HepG2 (cell line): ENCODE data around the gene MYO1C. TPM values are rescaled to one million over a fixed set of nuclear protein-coding genes. Genes with fewer than 3 reads are reported as not detected.

Source experiments
- CAMTA2 ChIP-seq: sonication (generic); formaldehyde crosslinking; IDR thresholded peaks from 2 replicates; pipeline ENCODE4 v1.4.0; 2020; ENCODE audit warnings: mild to moderate bottlenecking, missing genetic modification reagents, borderline replicate concordance
- ELF3 ChIP-seq: IDR thresholded peaks from 2 replicates; pipeline ENCODE4 v1.6.1; 2016; ENCODE audit warnings: missing genetic modification reagents, missing compliant biosample characterization
- GZF1 ChIP-seq: sonication (generic); formaldehyde crosslinking; IDR thresholded peaks from 2 replicates; pipeline ENCODE4 v1.5.1; 2020; ENCODE audit warnings: mild to moderate bottlenecking, missing genetic modification reagents
- HDAC1 ChIP-seq: sonication (generic); formaldehyde crosslinking; IDR thresholded peaks from 2 replicates; pipeline ENCODE4 v1.5.1; 2020; ENCODE audit warnings: mild to moderate bottlenecking, missing genetic modification reagents
- HOXD1 ChIP-seq: sonication (generic); formaldehyde crosslinking; IDR thresholded peaks from 2 replicates; pipeline ENCODE4 v1.5.0; 2020; ENCODE audit warnings: missing genetic modification reagents
- IKZF5 ChIP-seq: IDR thresholded peaks from 2 replicates; pipeline ENCODE4 v1.6.1; 2018; ENCODE audit warnings: missing genetic modification reagents, mild to moderate bottlenecking, missing compliant biosample characterization
- RNF2 ChIP-seq: fragments of 450-650 bp; conservative IDR thresholded peaks from 2 replicates; pipeline ENCODE4 v1.6.1; 2016; ENCODE audit warnings: low read depth
- SIN3A ChIP-seq: IDR thresholded peaks from 2 replicates; pipeline ENCODE4 v1.6.1; 2011; ENCODE audit warnings: low read depth, mild to moderate bottlenecking, control low read depth, low read length, borderline replicate concordance
- SKI ChIP-seq: fragments of 450-650 bp; IDR thresholded peaks from one replicate; pipeline ENCODE4 v1.6.1; 2018; ENCODE audit warnings: mild to moderate bottlenecking; ENCODE audit not compliant: partially characterized antibody
- ZBTB20 ChIP-seq: sonication (generic); formaldehyde crosslinking; IDR thresholded peaks from 2 replicates; pipeline ENCODE4 v1.8.1; 2023; ENCODE audit warnings: missing genetic modification reagents, low read depth, mild to moderate bottlenecking, borderline replicate concordance
- ZFAT ChIP-seq: sonication (generic); formaldehyde crosslinking; conservative IDR thresholded peaks from 2 replicates; pipeline ENCODE4 v1.8.1; 2023; ENCODE audit warnings: missing genetic modification reagents, inconsistent platforms
- ZFP36L2 ChIP-seq: sonication (generic); formaldehyde crosslinking; IDR thresholded peaks from 2 replicates; pipeline ENCODE4 v1.4.0; 2020; ENCODE audit warnings: missing genetic modification reagents
- ZNF563 ChIP-seq: sonication (generic); formaldehyde crosslinking; IDR thresholded peaks from 2 replicates; pipeline ENCODE4 v1.8.0; 2022; ENCODE audit warnings: mild to moderate bottlenecking, moderate library complexity, missing genetic modification reagents
- polyA plus RNA-seq, 8 experiments: library from polyadenylated mRNA; depleted of rRNA in 3 of 8; stranded (reverse) in 7 of 8; unstranded in 1 of 8; fragments of >200 nt; fragmentation: Illumina TruSeq in 4 of 8; extraction: Trizol in 4 of 8; gene quantifications; 2 replicates each; pipeline versions ENCODE4 v1.2.1 to v1.2.3, GENCODE V29; 2011 to 2016; ENCODE audit warnings: low read depth in 4 of 8, missing spikeins in 1 of 8, mixed read lengths in 1 of 8; ENCODE audit not compliant: insufficient read depth in 1 of 8
- total RNA-seq, 5 experiments: library from RNA; depleted of rRNA; stranded (reverse); fragments of >200 nt; fragmentation: Illumina TruSeq; extraction: Trizol; gene quantifications; 2 replicates each; pipeline ENCODE4 v1.2.3, GENCODE V29; 2016; ENCODE audit warnings: low read depth in 1 of 5
- TF ChIP-seq, protein P1 (sequence below): sonication (generic); formaldehyde crosslinking; IDR thresholded peaks from 2 replicates; pipeline ENCODE4 v1.4.0; 2020; ENCODE audit warnings: mild to moderate bottlenecking, missing genetic modification reagents
- TF ChIP-seq, protein P2 (sequence below): sonication (generic); formaldehyde crosslinking; IDR thresholded peaks from 2 replicates; pipeline ENCODE4 v1.4.0; 2020; ENCODE audit warnings: missing genetic modification reagents, borderline replicate concordance
- TF ChIP-seq, protein P3 (sequence below), 2 experiments: sonication (generic) in 1 of 2; formaldehyde crosslinking in 1 of 2; IDR thresholded peaks; 2 replicates each; pipeline versions ENCODE4 v1.6.1 to v1.9.0; 2014 to 2022; ENCODE audit warnings: antibody characterized with exemption in 1 of 2, borderline replicate concordance in 1 of 2, inconsistent platforms in 1 of 2, low read depth in 1 of 2, missing genetic modification reagents in 1 of 2

The MYO1C gene
- total and polyA plus RNA-seq, 2 of the 13 experiments (the other 11 are each of a cell fraction or from before 2014, with no cell fraction given): 22.7 to 40.8 TPM

GRCh38 chr17:1455797-1456599, 36.5 kb downstream of the MYO1C start, which contains the start of gene CRK (continued):
- TF ChIP-seq, protein P1, sequence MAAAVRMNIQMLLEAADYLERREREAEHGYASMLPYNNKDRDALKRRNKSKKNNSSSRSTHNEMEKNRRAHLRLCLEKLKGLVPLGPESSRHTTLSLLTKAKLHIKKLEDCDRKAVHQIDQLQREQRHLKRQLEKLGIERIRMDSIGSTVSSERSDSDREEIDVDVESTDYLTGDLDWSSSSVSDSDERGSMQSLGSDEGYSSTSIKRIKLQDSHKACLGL (CRISPR knock-in tag): no peak
- TF ChIP-seq CAMTA2 (no peak), HOXD1 (no peak), ZBTB20 (CRISPR knock-in tag) (no peak), RNF2 (peak; percentile 59), SKI (peak; percentile 30), ZFAT (CRISPR knock-in tag) (no peak), HDAC1 (CRISPR knock-in tag) (peak; percentile 31), SIN3A (0 out of 2 replicates have a peak, but pooled peaks have one; percentile 12), ZFP36L2 (CRISPR knock-in tag) (no peak), ZNF563 (peak; percentile 67), ELF3 (CRISPR knock-in tag) (peak; percentile 34; the same call in 1 of the 2 replicates), GZF1 (CRISPR knock-in tag) (no peak), IKZF5 (CRISPR knock-in tag) (peak; percentile 69; the same call in 1 of the 2 replicates)
- TF ChIP-seq, protein P2, sequence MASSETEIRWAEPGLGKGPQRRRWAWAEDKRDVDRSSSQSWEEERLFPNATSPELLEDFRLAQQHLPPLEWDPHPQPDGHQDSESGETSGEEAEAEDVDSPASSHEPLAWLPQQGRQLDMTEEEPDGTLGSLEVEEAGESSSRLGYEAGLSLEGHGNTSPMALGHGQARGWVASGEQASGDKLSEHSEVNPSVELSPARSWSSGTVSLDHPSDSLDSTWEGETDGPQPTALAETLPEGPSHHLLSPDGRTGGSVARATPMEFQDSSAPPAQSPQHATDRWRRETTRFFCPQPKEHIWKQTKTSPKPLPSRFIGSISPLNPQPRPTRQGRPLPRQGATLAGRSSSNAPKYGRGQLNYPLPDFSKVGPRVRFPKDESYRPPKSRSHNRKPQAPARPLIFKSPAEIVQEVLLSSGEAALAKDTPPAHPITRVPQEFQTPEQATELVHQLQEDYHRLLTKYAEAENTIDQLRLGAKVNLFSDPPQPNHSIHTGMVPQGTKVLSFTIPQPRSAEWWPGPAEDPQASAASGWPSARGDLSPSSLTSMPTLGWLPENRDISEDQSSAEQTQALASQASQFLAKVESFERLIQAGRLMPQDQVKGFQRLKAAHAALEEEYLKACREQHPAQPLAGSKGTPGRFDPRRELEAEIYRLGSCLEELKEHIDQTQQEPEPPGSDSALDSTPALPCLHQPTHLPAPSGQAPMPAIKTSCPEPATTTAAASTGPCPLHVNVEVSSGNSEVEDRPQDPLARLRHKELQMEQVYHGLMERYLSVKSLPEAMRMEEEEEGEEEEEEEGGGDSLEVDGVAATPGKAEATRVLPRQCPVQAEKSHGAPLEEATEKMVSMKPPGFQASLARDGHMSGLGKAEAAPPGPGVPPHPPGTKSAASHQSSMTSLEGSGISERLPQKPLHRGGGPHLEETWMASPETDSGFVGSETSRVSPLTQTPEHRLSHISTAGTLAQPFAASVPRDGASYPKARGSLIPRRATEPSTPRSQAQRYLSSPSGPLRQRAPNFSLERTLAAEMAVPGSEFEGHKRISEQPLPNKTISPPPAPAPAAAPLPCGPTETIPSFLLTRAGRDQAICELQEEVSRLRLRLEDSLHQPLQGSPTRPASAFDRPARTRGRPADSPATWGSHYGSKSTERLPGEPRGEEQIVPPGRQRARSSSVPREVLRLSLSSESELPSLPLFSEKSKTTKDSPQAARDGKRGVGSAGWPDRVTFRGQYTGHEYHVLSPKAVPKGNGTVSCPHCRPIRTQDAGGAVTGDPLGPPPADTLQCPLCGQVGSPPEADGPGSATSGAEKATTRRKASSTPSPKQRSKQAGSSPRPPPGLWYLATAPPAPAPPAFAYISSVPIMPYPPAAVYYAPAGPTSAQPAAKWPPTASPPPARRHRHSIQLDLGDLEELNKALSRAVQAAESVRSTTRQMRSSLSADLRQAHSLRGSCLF (CRISPR knock-in tag): no peak
- TF ChIP-seq, protein P3, sequence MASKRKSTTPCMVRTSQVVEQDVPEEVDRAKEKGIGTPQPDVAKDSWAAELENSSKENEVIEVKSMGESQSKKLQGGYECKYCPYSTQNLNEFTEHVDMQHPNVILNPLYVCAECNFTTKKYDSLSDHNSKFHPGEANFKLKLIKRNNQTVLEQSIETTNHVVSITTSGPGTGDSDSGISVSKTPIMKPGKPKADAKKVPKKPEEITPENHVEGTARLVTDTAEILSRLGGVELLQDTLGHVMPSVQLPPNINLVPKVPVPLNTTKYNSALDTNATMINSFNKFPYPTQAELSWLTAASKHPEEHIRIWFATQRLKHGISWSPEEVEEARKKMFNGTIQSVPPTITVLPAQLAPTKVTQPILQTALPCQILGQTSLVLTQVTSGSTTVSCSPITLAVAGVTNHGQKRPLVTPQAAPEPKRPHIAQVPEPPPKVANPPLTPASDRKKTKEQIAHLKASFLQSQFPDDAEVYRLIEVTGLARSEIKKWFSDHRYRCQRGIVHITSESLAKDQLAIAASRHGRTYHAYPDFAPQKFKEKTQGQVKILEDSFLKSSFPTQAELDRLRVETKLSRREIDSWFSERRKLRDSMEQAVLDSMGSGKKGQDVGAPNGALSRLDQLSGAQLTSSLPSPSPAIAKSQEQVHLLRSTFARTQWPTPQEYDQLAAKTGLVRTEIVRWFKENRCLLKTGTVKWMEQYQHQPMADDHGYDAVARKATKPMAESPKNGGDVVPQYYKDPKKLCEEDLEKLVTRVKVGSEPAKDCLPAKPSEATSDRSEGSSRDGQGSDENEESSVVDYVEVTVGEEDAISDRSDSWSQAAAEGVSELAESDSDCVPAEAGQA (IDR thresholded peaks at IDR 0.05; ENCODE audit: low read depth): peak; percentile 92
- TF ChIP-seq, protein P3 (CRISPR knock-in tag; IDR thresholded peaks at IDR 0.05; ENCODE audit: borderline replicate concordance): no peak
